ENCODE measurements around the gene ZNF83. TPM values are rescaled to one million over a fixed set of nuclear protein-coding genes. Genes with fewer than 3 reads are reported as not detected.
"Not testable (repeated sequence)": the region's sequence is repeated elsewhere in the genome, so short reads cannot be mapped to it uniquely, and the experiment has no call there.

ZNF83 gene
- 10 to 100 TPM in 5 of 6 donors, 1 to 10 TPM in 1; 6.7 to 31.5 (median 14.8) TPM for polyA plus RNA-seq (ENCODE audit: low read depth in 6 of 6)

GRCh38 chr19:52637718-52638585, at the start of gene ZNF83:
ZNF83 (minus strand) TSS chr19:52638355.
- Mint-ChIP-seq H3K27ac (peak within 1 kb of the TSS; percentile 98 to 99 (median 99)), H3K4me3 (peak within 1 kb of the TSS; percentile 91 to 100 (median 98)), H3K36me3 (peaks cover 4 to 8% of the 10 kb centered on the region in 2 donors), H3K9me3 (peaks cover 0 to 27% (median 6%) of the 10 kb centered on the region in 7 donors), H3K4me1 (peaks cover 15 to 41% (median 16%) of the 10 kb centered on the region in 3 donors), H3K27me3 (no peaks in the 10 kb centered on the region)
- peak; percentile 92 to 95 for ATAC-seq (ENCODE audit: low read depth in 2 of 2)
- peak; percentile 79 for DNase-seq

DNA sequence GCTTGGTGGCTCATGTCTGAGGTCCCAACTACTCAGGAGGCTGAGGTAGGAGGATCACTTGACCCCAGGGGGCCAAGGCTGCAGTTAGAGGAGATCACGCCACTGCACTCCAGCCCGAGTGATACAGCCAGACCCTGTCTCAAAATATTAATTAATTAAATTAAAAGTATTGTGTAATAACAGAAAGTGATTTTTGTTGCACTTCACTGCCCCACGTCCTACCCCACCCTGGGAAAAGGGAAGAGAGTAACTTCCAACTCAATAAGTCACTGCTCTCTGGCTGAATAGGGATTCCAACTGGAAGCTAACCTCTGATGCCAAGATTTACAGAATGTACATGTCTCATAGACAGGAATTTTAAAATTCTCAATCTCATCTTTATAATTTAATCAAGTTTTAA, 49.5 kb upstream of the ZNF83 start:
- ATAC-seq (ENCODE audit: low read depth in 2 of 2) (no peak), DNase-seq (no peak)
- peaks cover 36 to 43% (median 43%) of the 10 kb centered on the region in 3 donors for H3K4me1 Mint-ChIP-seq
- no peak overlapping the region for H3K4me3 Mint-ChIP-seq
- no peak overlapping the region for H3K27ac Mint-ChIP-seq
- H3K27me3 Mint-ChIP-seq, result no peaks in the 10 kb centered on the region
- H3K9me3 Mint-ChIP-seq, result peaks cover 0 to 2% (median 0%) of the 10 kb centered on the region in 7 donors
- peaks cover 0 to 8% of the 10 kb centered on the region in 2 donors for H3K36me3 Mint-ChIP-seq

DNA sequence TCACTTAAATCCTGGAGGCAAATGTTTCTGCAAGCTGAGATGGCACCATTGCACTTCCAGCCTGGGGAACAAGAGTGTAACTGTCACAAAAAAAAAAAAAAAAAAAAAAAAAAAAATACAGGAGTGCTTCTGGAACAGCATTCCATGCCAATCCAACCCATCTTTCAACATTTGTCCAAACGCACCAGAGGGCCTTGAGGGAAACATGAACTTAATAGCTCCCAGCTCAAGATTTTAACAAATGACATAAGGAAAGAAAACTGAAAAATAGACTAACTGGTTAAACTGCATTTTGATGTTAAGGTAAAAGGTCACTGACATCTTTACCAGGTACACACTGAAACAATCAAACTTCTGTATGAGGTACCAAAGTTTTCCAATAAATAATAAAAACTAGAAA, 47.7 kb upstream of the ZNF83 start:
- no peak overlapping the region for H3K4me3 Mint-ChIP-seq
- peaks cover 0 to 2% (median 0%) of the 10 kb centered on the region in 7 donors for H3K9me3 Mint-ChIP-seq
- peaks cover 0 to 8% of the 10 kb centered on the region in 2 donors for H3K36me3 Mint-ChIP-seq
- H3K4me1 Mint-ChIP-seq, result peaks cover 33 to 38% (median 34%) of the 10 kb centered on the region in 3 donors
- DNase-seq (no peak), ATAC-seq (ENCODE audit: low read depth in 2 of 2) (no peak)
- H3K27me3 Mint-ChIP-seq, result no peaks in the 10 kb centered on the region
- no peak overlapping the region for H3K27ac Mint-ChIP-seq

DNA sequence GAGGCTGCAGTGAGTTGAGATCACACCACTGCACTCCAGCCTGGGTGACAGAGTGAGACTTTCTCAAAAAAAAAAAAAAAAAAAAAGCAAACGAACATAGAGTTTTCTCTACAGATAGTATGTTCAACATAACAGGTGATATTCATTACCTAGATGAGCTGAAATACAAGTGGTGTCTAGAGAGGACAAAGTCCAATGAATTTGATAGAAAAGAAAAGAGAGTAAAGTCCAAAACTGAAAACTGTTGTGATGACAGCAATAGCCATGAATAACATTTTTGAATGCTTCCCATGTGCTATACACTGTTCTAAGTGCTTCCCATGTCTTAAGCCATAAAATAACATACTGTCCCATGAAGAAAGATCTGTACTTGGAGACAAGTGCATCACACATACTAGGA, 43.1 kb upstream of the ZNF83 start:
- not testable (repeated sequence) for H3K4me3 Mint-ChIP-seq; H3K9me3 Mint-ChIP-seq; H3K27me3 Mint-ChIP-seq; DNase-seq; H3K27ac Mint-ChIP-seq; ATAC-seq (ENCODE audit: low read depth in 2 of 2)
- H3K4me1 Mint-ChIP-seq, result peaks cover 12 to 26% (median 18%) of the 10 kb centered on the region in 3 donors
- H3K36me3 Mint-ChIP-seq, result peaks cover 7 to 14% of the 10 kb centered on the region in 2 donors

- ATAC-seq (ENCODE audit: low read depth in 2 of 2), result no peak
- Mint-ChIP-seq H3K4me3 (no peak overlapping the region), H3K36me3 (peaks cover 7 to 18% of the 10 kb centered on the region in 2 donors), H3K4me1 (peaks cover 11 to 28% (median 12%) of the 10 kb centered on the region in 3 donors), H3K9me3 (peaks cover 0 to 12% (median 0%) of the 10 kb centered on the region in 7 donors), H3K27me3 (no peaks in the 10 kb centered on the region), H3K27ac (peak overlapping the region in 2 of 6 donors; percentile 64 to 67)
- DNase-seq, result no peak
Measured at GRCh38 chr19:52679598-52679997, 41.4 kb upstream of the ZNF83 start.

DNA sequence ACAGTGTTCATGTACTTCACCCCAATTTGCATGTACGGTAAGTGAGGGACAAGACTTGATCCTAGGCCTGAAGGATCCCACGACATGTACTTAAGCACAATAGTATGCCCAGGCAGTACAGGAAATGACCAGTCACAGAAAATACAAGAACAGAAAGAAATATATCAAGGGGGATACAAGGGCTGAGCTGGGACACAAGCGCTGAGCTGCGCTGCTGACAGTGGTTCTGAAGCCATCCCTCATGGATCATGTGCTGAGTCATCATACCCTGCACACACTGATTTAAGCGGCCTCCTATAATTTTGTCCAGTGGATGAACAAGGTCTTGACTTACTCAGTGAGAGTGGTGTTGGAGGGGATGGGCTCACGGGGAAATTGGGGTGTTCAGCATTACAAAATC, 37.1 kb upstream of the ZNF83 start:
- H3K27ac Mint-ChIP-seq; ATAC-seq (ENCODE audit: low read depth in 2 of 2); DNase-seq; H3K27me3 Mint-ChIP-seq: not testable (repeated sequence)
- H3K4me1 Mint-ChIP-seq, result peaks cover 7 to 27% (median 10%) of the 10 kb centered on the region in 3 donors
- H3K36me3 Mint-ChIP-seq, result peaks cover 9 to 15% of the 10 kb centered on the region in 2 donors
- peaks cover 0 to 17% (median 0%) of the 10 kb centered on the region in 7 donors for H3K9me3 Mint-ChIP-seq
- H3K4me3 Mint-ChIP-seq, result peak overlapping the region in 1 of 8 donors; percentile 6

DNA sequence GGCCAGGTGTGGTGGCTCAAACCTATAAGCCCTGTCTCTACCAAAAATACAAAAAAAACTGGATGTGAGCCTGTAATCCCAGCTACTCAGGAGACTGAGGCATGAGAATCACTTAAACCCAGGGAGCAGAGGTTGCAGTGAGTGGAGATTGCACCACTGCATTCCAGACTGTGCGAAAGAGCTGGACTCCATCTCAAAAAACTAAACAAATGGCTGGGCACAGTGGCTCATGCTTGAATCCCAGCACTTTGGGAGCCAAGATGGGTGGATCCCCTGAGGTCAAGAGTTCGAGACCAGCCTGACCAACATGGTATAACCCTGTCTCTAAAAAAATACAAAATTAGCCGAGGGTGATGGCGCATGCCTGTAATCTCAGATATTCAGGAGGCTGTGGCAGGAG, 34.9 kb upstream of the ZNF83 start:
- peak overlapping the region in 1 of 8 donors; percentile 44 for H3K4me3 Mint-ChIP-seq
- peaks cover 8 to 14% of the 10 kb centered on the region in 2 donors for H3K36me3 Mint-ChIP-seq
- peaks cover 5 to 21% (median 8%) of the 10 kb centered on the region in 3 donors for H3K4me1 Mint-ChIP-seq
- ATAC-seq (ENCODE audit: low read depth in 2 of 2) (no peak), DNase-seq (no peak)
- peaks cover 0 to 21% (median 0%) of the 10 kb centered on the region in 7 donors for H3K9me3 Mint-ChIP-seq
- H3K27me3 Mint-ChIP-seq, result no peaks in the 10 kb centered on the region
- peak overlapping the region in 1 of 6 donors; percentile 53 for H3K27ac Mint-ChIP-seq

GRCh38 chr19:52670046-52670445, 31.9 kb upstream of the ZNF83 start:
- H3K9me3 Mint-ChIP-seq, result peaks cover 0 to 9% (median 0%) of the 10 kb centered on the region in 7 donors
- H3K27ac Mint-ChIP-seq, result peak overlapping the region in 1 of 6 donors; percentile 14
- H3K4me1 Mint-ChIP-seq, result peaks cover 6 to 11% (median 11%) of the 10 kb centered on the region in 3 donors
- peaks cover 8 to 13% of the 10 kb centered on the region in 2 donors for H3K36me3 Mint-ChIP-seq
- no peaks in the 10 kb centered on the region for H3K27me3 Mint-ChIP-seq
- no peak for ATAC-seq (ENCODE audit: low read depth in 2 of 2)
- H3K4me3 Mint-ChIP-seq, result peak overlapping the region in 1 of 8 donors; percentile 16
- DNase-seq, result no peak

DNA sequence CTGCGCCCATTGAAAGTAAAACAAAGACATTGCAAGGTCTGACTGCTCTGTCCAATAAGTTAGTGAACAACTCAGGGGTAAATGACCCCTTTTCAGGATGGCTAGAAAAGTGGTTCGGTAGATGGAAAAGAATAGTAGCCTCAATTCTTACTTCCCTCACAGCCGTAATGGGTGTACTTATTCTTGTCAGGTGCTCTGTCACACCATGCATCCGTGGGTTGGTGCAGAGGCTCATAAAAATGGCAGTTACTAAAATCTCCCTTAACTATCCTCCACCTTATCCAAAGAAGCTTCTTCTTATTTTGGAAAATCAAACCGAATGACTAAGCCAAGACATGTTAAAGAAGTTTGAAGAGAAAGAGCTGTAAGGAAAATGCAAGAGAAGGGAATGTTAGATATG, 31.4 kb upstream of the ZNF83 start:
- H3K9me3 Mint-ChIP-seq, result peaks cover 0 to 9% (median 0%) of the 10 kb centered on the region in 7 donors
- no peak overlapping the region for H3K4me3 Mint-ChIP-seq
- peak overlapping the region in 1 of 6 donors; percentile 14 for H3K27ac Mint-ChIP-seq
- H3K36me3 Mint-ChIP-seq, result peaks cover 8 to 9% of the 10 kb centered on the region in 2 donors
- no peak for ATAC-seq (ENCODE audit: low read depth in 2 of 2)
- peaks cover 6 to 11% (median 8%) of the 10 kb centered on the region in 3 donors for H3K4me1 Mint-ChIP-seq
- no peak for DNase-seq
- H3K27me3 Mint-ChIP-seq, result no peaks in the 10 kb centered on the region

DNA sequence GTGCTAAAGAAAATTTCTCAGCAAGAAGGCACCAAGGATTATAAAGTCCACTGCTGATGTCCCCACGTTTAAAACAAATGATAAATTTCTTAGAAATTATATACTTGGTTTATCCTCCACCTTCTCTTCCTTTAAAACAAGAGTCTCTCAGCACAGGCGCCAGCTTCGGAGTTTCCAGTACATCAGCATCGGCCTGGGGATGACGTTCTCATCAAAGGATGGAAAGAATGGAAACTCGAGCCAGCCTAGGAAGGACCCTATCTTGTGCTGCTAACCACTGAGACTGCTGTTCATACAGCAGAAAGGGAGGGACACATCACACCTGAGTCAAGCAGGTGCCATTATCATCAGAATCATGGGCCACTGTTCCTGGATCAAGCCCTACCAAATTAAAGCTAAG, 29.8 kb upstream of the ZNF83 start:
- DNase-seq, result no peak
- H3K27ac Mint-ChIP-seq, result no peak overlapping the region
- H3K9me3 Mint-ChIP-seq, result peaks cover 0 to 5% (median 0%) of the 10 kb centered on the region in 7 donors
- H3K4me1 Mint-ChIP-seq, result peaks cover 4 to 11% (median 5%) of the 10 kb centered on the region in 3 donors
- H3K36me3 Mint-ChIP-seq, result peaks cover 8 to 9% of the 10 kb centered on the region in 2 donors
- no peak for ATAC-seq (ENCODE audit: low read depth in 2 of 2)
- no peaks in the 10 kb centered on the region for H3K27me3 Mint-ChIP-seq
- H3K4me3 Mint-ChIP-seq, result peak overlapping the region in 1 of 8 donors; percentile 58

DNA sequence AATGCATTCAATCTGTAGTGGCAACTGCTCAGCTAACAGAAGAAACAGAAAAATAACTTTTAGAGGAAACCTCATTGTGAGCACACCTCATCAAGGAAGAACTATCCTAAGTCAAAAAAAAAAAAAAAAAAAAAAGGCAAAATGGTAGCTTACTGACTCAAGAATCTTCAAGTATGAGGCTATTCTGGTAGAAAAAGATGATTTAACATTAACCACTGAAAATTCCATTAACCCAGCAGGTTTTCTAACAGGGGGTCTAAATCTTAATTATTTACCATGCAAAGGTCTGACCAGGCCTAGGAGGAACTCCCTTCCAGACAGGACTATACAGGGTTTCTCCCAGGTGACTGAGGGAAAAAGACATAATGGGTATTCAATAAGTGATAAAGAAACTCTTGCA, 28.4 kb upstream of the ZNF83 start:
- no peaks in the 10 kb centered on the region for H3K27me3 Mint-ChIP-seq
- H3K4me1 Mint-ChIP-seq, result peaks cover 5 to 15% (median 6%) of the 10 kb centered on the region in 3 donors
- no peak for DNase-seq
- H3K36me3 Mint-ChIP-seq, result peaks cover 9% of the 10 kb centered on the region in 2 donors
- H3K9me3 Mint-ChIP-seq, result peaks cover 0 to 5% (median 0%) of the 10 kb centered on the region in 7 donors
- no peak overlapping the region for H3K27ac Mint-ChIP-seq
- no peak for ATAC-seq (ENCODE audit: low read depth in 2 of 2)
- H3K4me3 Mint-ChIP-seq, result no peak overlapping the region

DNA sequence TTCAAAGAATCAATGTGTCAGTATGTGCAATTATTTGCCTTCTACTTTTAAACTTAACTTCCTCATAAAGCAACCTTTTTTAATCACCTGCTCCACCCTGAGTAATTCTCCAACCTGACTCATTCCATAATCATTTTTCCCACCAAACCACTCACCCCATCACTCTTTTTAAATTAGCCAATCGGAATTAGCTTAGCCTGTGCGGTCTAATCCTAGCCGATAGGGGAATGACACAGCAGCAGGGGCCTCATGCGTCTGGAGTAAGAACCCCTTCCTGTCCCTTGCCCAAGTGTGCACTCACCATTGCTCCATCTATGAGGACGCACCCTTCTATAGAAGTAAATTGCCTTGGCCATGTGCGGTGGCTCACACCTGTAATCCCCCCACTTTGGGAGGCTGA, 27.4 kb upstream of the ZNF83 start:
- H3K4me3 Mint-ChIP-seq, result no peak overlapping the region
- ATAC-seq (ENCODE audit: low read depth in 2 of 2) (no peak), DNase-seq (no peak)
- no peaks in the 10 kb centered on the region for H3K27me3 Mint-ChIP-seq
- H3K27ac Mint-ChIP-seq, result peak overlapping the region in 1 of 6 donors; percentile 1
- H3K9me3 Mint-ChIP-seq, result peaks cover 0 to 5% (median 0%) of the 10 kb centered on the region in 7 donors
- H3K36me3 Mint-ChIP-seq, result peaks cover 9 to 18% of the 10 kb centered on the region in 2 donors
- H3K4me1 Mint-ChIP-seq, result peaks cover 5 to 17% (median 11%) of the 10 kb centered on the region in 3 donors

- no peak overlapping the region for H3K27ac Mint-ChIP-seq
- peaks cover 0 to 2% (median 0%) of the 10 kb centered on the region in 7 donors for H3K9me3 Mint-ChIP-seq
- ATAC-seq (ENCODE audit: low read depth in 2 of 2), result no peak
- no peak for DNase-seq
- H3K4me1 Mint-ChIP-seq, result peaks cover 3 to 15% (median 8%) of the 10 kb centered on the region in 3 donors
- H3K4me3 Mint-ChIP-seq, result no peak overlapping the region
- H3K27me3 Mint-ChIP-seq, result no peaks in the 10 kb centered on the region
- peaks cover 9 to 13% of the 10 kb centered on the region in 2 donors for H3K36me3 Mint-ChIP-seq
Measured at GRCh38 chr19:52665027-52665426, 26.9 kb upstream of the ZNF83 start.
